Stimulated activated CD8-positive, alpha-beta memory T cell treated with anti-CD3 and anti-CD28 coated beads, Interleukin-15, amount 100 ng/mL, for 48 hours (primary cell): ENCODE results near the gene EPG5.
"Not testable (repeated sequence)": the region's sequence is repeated elsewhere in the genome, so short reads cannot be mapped to it uniquely, and the experiment has no call there.

ENCODE experiments used
- DNase-seq, 2 donors: peaks; one replicate each; pipeline ENCODE4 v3.0.0-alpha.2; 2020; ENCODE audit warnings: low read depth in 2 of 2

EPG5 gene

GRCh38 chr18:45967007-45967706 lies at the start of gene EPG5:
TSS of gene EPG5 (minus strand) at chr18:45967329. CDS start at chr18:45967239, 90 bp downstream.
- DNase-seq, result peak; percentile 89

- DNase-seq, result no peak
Observed at GRCh38 chr18:46013484-46014189, 46.5 kb upstream of the EPG5 start.

GRCh38 chr18:46010676-46011075 lies 43.5 kb upstream of the EPG5 start:
- DNase-seq, result no peak

DNA sequence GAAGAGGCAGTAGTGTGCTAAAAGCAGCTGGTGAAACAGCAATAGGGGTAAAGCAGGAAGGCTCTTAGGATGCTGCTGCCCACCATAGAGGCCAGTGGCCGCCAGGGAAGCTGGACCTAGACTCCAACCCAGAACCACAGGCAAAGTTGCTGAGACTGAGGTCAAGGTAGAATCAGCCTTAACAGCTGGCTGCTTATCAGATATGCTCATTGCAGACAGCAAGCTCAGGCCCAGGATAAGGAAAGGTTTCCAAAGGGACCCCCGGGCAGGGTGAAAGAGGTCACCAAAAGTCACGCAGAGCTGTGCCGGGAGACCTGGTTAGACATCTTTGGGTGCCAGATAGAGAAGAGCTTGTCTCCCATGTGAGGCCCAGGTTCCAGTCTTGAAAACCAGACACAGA lies 42.9 kb upstream of the EPG5 start:
- DNase-seq, result no peak

DNA sequence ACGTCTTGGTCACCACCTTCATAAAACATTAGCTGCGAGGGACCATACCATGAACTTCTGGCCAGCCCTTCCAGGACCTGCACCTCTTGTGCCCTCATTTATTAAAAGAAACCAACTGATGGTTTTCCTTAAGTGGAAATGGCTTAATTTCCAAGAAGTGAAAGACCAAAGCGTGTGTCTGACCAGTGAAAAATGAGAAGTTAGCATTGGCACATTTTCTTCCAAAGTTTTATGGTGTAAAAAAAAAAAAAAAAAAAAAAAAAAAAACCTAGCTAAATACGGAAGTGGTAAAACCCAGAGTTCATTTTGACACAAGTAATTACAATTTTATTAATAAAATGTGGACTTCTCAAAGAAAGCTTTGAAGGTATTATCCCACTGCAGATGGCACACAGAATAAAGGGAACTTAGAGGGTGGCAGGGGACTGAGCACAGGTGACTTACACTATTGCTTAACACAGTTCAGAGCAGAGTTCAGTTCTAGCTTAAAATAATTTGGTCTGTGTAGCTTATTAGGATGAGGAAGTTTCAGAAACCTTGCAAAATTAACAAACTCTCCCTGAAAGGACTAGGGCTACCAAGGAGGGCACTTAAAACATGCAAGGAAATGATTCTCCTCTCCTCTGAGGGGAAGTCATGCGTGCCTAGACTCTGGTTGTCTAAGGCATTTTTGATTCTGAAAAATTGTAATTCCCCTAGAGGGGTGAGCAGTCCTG lies 42.2 kb upstream of the EPG5 start:
- no peak for DNase-seq

- no peak for DNase-seq
Observed at GRCh38 chr18:46008531-46008930, 41.4 kb upstream of the EPG5 start.

DNA sequence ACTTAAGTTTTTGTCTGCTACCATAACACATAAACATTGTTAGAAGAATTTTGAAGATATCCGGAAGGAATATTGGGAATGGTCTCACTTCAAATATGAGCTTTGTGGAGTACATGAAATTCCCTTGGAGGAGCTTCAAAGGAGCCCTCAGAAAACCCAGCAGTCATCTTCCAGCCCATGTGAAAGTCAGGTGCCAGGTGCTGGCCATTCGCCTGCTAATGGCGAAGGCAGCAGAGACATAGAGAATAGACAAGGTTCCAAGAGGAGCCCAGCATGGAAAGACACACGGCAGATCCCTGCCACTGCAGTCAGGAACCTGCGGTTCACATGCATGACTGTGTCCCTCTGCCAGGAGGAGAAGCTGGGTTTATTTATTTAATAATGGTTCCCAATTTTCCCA lies 40.0 kb upstream of the EPG5 start:
- DNase-seq, result no peak

- no peak for DNase-seq
Observed at GRCh38 chr18:46002934-46003333, 35.8 kb upstream of the EPG5 start.

- DNase-seq, result no peak
Observed at GRCh38 chr18:46001892-46002291, 34.8 kb upstream of the EPG5 start.

DNA sequence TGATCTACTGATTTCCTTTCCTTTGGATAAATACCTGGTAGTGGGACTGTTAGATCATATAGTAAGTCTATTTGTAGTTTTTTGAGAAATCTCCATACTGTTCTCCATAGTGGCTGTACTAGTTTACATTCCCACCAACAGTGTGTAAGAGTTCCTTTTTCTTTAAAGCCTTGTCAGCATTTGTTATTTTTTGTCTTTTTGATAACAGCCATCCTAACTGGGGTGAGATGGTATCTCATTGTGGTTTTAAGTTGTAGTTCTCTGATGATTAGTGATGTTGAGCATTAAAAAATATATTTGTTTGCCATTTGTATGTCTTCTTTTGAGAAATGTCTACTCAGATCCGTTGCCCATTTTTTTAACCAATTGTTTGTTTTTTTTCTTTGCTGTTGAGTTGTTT lies 33.9 kb upstream of the EPG5 start:
- DNase-seq, result no peak

GRCh38 chr18:45999536-45999935 lies 32.4 kb upstream of the EPG5 start:
- no peak for DNase-seq

- DNase-seq, result no peak
Observed at GRCh38 chr18:45998244-45998643, 31.1 kb upstream of the EPG5 start.

- DNase-seq, result peak in 1 of 2 donors; percentile 22
Observed at GRCh38 chr18:45997700-45998151, 30.6 kb upstream of the EPG5 start.

DNA sequence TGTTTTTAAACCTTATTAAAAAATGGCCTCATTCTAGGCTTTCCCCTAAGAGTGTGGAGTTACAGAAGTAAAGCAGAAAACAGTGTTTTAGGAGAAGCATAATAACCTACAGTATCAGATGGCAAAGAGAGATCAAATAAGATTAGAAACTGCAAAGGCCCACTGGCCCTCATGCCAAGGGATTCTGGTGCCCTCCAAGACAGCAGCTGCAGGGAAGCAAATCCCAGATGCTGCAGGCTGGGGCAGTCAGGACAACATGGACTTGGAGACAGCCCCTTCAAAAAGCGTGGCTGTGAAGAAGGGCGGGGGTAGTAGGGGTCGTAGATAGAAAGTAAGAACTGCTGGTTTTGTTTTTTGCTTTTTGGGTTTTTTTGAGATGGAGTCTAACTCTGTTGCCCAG lies 28.3 kb upstream of the EPG5 start:
- DNase-seq, result no peak

GRCh38 chr18:45993438-45993837 lies 26.3 kb upstream of the EPG5 start:
- DNase-seq, result no peak

DNA sequence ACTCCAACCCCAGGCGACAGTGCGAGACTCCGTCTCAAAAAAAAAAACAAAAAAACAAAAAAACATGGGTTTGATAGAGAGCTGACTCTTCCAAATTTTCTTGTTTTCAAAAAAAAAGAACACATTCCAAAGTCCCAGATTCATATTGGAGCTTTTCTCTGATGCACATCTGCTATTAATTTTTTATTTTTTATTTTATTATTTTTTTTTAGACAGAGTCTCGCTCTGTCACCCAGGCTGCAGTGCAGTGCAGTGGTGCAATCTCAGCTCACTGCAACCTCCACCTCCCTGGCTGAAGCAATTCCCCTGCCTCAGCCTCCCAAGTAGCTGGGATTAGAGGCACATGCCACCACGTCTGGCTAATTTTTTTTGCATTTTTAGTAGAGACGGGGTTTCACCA lies 25.4 kb upstream of the EPG5 start:
- DNase-seq, result not testable (repeated sequence)

- DNase-seq, result no peak
Observed at GRCh38 chr18:45991788-45992187, 24.7 kb upstream of the EPG5 start.

DNA sequence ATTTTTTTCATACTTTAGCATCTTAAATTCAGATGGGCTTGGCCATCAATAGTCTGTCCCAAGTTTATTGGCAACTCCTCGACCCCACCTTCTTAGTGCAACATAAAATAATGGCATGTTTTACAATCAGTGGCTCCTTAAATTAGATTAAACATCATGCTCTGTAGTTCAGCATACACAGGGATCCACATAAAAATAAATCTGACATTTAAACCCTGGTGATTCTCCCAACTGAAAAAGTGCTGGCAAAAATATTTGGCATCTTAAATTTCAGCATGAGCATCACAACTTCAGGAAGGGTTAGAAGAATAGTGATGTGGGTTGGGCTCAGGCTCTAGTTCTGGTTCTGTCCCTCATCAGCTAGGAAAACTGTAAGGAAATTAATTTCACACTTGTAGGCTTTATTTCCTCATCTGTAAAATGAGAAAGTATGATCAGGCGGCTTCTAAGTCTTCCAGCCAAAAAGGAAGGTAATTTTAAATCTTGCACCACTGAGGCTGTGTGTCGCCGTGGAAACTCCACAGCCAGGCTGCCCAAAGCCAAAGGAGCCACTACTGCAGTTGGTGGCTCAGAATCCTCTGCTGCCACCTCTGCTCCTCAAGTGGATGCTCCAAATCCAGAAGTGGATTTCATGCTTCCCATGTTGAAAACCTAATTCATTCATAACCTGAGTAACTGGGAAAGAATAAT lies 17.6 kb upstream of the EPG5 start:
- DNase-seq, result no peak

DNA sequence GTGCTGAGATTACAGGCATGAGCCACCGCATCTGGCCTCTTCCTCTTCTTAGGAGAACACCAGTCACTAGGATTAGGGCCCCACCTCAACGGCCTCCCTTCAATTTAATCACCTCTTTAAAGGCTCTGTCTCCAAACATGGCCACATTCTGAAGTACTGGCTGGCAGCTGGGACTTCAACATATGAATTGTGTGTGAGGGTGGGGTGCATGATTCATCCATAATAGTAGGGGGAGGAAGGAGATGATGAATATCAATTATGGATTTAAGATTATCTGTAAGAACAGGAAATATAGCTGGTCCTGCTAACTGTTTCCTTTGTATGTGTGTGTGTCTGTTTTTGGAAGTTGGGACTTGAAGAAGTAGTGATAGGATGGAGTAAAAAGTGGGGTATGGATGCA lies 14.7 kb upstream of the EPG5 start:
- no peak for DNase-seq

GRCh38 chr18:45980229-45980628 lies 13.1 kb upstream of the EPG5 start:
- no peak for DNase-seq

GRCh38 chr18:45978084-45978483 lies 11.0 kb upstream of the EPG5 start:
- no peak for DNase-seq

GRCh38 chr18:45976974-45977373 lies 9.8 kb upstream of the EPG5 start:
- no peak for DNase-seq
